GM19328 (cell line): Measurements from ENCODE around the gene GRAMD2A.

Experiments
- ATAC-seq: cut with Tn5 transposase; IDR thresholded peaks from one replicate; pipeline ENCODE4 v1.9.1; 2021; ENCODE audit warnings: mild to moderate bottlenecking, moderate library complexity; ENCODE audit not compliant: unreplicated experiment

The GRAMD2A gene

DNA sequence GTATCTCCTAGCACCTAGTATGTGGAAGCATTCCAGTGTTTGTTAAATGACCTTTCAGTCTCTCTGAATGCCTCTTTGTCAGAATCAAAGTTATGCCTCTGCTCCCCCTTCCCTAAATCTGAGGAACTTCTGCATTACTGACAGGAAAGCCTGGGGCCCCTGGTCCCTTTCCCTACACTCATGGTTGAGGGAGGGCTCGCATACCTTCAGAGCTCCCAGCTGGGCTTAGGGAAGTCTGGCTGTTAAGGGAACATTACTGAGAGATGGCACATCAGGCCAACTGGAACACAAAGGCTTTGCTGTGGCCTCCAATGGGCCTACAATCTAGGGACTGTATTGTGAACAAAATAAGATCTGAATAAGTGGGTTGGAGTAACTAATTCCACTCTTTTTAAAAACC, 23.1 kb upstream of the GRAMD2A start:
- ATAC-seq: no peak

DNA sequence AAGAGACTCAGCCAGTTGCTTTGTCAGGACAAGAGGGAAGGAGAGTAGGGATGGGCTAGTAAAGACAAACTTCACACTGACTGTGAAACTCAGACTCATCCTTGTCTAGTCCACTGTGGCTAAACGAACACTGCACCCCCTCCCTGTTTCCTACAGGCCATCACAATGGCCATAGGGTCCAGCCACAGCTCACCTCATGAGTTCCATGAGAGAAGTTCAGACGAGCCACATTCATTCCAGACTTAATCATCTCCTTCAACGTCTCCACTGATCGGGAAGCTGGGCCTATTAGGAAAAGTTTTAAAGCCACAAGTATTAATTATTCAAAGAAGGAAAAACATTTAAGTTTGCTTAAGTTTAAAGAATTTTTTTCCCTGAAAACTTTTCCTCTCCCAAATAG, 19.6 kb upstream of the GRAMD2A start:
- ATAC-seq: no peak

DNA sequence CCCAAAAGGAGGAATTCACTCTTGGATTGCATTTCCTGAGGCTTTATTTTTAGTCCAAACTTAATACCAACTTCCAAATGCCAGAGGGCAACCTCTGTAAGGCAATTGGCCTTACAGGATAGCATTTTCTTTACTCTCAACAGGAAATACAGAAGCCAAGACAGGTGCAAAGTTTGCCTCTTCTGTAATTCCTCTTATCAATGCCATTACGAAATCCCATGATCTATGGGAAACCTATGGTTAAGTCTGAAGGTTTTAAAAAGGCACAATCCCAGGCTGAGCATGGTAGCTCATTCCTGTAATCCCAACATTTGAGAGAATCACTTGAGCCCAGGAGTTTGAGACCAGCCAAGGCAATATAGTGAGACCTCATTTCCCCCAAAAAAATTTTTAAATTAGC, 18.5 kb upstream of the GRAMD2A start:
- no peak for ATAC-seq

DNA sequence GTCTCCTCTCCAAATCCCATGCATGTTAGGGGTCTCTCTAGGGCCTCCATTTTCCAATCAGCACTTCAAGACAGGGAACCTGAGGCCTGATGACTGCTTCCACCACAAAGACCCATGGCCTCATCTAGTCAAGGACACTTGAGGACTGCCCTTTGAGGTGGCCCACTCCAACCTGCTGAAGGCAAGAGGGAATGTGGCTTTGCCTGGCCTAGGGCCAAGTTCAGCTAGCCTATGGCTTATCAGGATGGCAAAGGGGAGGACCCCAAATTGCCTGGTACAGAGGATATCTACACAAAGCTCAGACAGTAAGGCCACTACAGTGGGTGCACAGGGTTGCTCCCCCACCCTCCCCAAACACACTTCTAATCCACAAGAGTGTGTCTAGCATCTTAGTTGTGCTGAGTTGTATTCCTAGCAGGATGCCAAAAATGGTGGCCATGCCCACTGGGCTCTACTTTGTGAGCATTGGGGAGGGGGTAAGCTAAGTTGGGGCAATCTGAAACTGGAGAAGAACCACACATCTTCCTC, 10.0 kb upstream of the GRAMD2A start:
- no peak for ATAC-seq

DNA sequence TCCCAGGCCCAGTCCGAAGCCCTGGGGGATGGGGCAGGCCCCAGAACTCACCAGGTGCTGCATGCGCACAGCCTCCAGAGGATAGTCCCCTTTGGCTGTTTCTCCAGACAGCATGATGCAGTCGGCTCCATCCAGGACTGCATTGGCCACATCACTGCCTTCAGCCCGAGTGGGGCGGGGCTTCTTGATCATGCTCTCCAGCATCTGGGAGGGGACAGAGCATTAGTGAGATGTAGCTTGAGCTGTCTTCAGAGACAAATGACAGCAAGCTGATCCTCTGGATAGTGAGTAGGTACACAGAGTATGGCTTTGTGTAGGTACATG, 9.1 kb upstream of the GRAMD2A start:
- ATAC-seq: no peak

DNA sequence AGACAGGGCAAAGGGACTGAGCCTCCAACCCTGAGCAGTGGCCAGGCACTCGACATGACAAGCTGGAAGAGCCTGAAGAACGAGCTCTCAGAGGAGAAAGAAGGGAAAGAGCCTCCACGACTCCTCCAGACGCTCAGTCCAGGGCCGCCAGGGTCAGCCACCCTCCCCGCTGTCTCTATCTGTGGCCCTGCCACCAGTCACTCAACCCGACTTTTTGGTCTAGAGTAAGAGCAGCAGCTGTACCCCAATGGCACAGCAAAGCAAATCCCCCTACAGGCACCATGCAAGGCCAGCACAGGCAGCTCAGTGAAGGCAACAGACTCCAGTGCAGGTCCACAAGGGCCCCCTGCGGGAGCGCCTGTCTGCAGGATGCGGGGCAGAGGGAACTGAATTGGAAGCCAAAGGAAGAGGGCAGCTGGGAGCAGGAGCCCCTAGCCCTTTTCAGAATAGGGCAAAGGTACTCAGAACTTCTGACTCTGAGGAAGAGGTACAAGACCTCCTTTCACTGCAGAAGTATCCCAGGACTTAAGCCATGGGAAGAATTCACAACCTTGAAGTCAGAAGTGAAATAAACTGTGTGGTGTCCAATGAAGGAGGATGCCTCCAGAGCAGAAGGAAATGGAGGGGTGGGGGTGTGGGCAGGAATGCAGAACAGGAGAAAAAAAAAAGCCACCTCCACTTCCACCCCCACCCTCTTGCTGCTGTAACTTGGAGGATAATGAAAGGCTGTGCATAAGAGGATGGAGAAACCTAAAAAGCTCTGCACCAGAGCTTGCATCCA, 8.5 kb upstream of the GRAMD2A start:
- no peak for ATAC-seq

GRCh38 chr15:72205273-72205672, 7.7 kb upstream of the GRAMD2A start:
- ATAC-seq: no peak

DNA sequence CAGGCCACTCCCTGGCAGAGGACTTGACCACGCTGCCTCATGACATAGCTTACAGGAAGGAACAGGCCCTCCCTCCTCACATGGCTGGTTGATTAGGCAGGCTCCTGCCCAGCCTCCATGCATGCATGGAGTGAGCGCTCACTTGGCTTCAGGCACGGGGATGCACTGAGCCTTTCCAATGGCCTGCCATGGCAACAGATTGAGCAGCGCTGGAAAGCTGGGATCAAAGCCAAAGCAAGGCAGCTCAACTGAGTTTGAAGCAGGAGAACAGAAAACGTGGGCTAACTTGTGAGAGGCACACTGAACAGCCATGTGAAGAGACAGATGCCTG, 5.9 kb upstream of the GRAMD2A start:
- no peak for ATAC-seq

DNA sequence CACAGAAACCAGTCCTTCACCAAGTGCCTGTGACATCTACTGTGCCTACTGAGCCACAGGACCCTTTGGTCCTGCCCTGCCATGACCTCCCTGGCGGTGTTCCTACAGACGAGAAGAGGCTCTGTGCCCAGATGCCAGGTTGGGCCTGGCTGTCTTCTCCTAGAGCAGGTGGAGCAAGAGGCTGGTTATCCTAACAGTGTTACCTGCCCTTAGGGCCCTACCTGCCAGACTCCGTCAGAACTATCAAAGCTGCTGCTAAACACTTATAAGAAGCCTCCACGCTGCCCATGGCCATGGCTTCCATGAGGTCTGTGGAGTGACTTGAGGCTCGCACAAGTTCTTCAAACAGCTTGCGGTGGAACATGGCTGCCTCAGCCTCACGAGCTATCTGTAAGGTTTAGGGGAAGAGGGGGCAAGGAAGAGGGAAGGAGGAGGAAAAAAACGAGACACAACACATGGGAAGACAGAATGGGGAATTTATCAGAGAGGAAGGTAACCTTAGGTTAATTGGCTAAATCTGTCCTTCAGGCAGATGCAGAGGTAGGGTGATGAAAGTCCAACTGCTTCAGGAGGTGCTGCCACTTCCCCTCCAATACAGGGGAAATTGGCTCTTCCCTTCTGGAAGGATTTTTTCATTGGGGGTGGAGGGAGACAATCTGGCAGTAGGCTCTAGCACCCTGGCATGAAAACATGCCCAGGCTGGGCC, 5.4 kb upstream of the GRAMD2A start:
- ATAC-seq: no peak

DNA sequence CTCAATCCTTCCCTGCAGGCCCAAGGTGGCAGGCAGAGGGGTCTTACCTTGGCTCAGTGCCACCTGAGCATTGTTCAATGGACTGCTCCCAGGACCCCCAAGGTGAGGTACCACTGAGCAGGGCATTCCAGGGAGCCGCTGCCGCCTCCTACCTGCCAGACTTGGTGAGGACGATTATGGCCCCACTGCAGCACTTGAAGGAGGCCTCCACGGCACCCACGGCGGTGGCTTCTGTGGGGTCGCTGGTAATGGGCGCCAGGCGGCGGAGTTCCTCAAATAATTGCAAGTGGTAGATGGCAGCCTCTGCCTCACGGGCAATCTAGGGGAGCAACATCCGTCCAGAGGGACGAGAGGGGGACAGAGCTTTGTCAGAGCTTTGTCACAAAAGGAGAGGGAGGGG, 4.7 kb upstream of the GRAMD2A start:
- no peak for ATAC-seq

GRCh38 chr15:72201391-72201921, 3.9 kb upstream of the GRAMD2A start:
- no peak for ATAC-seq

DNA sequence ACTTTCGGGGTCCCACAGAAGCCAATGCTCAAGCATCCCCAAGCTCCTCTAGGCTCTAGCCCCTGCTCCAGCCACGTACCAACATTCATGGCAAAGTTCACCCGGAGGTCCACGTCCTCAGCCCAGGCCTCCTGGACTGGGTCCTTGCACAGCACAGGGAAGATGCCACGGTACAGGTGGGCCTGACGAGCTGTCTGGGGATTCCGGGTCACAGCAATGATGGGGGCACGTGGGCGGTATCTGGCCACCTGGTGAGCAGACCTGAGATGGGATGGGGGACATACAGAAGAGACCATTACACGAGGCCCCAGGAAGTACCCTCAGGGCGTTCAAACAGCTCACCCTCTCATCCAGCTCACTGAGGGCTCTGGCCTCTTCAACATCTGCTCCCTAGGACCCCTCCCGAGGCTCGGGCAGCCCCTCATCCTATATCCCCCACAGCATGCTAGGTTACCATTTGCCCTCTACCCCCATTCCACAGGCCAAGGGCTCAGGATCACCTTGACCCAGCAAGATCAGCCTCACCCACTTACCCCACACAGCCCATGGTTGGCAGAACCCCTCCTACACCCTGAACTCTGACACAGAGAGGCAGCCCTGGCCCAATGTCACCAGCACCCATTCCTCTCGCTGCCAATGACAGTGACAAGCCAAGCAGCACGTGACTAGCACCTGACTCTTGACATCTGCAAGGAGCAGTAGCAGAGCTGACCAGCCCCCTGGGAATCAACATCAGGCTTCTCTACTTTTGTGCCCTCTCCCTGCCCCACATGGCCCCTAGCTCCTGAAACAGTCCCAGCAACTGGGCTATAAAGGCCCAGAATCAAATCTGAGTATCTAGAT, 3.0 kb upstream of the GRAMD2A start:
- ATAC-seq: no peak

DNA sequence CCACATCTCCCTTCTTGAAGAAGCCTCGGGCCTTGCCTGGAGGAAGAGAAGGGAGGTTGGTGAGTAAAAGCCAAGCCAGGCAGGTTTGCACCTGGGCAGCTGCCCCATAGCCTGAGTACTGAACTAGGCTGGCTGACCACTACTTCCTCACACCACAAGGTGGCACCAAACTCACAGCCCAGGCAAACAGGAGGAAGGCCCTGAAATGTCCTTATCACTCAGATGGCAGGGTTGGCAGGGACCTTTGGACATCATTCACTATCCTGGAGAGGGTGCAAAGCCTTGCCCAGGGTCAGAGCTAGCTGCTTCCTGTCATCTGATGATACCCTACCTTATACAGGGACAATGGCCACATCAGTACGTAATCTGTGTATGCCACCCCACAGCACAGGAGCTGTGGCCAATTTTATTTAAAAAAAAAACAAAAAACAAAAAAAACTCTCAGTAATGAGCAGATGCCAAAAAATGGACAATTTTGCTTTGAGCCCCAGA, 2.2 kb upstream of the GRAMD2A start:
- ATAC-seq: no peak

- ATAC-seq: no peak
Measured at GRCh38 chr15:72199205-72199515, 1.6 kb upstream of the GRAMD2A start.

- ATAC-seq: no peak
Measured at GRCh38 chr15:72198356-72199204, 993 bp upstream of the GRAMD2A start.

DNA sequence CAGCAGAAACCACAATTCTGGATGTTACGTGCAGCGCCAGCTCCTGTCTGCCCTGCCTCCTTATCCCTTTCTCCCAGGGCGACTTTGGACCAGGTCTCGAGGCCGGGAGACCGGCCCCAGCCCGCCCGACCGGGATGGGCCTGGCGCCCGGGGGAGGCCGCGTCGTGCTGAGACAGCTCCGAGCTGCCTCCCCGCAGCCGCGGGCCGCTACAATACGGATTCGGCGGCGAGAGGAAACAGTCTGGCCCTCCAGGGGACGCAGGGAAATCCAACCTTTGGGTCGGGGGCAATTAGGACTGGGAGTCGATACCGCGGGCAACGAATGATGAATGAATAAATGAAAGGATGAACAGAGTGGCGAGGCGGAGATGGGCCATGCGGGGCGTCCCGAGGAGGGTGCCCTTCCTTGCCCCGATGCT, 537 bp downstream of the GRAMD2A start:
- ATAC-seq: no peak

DNA sequence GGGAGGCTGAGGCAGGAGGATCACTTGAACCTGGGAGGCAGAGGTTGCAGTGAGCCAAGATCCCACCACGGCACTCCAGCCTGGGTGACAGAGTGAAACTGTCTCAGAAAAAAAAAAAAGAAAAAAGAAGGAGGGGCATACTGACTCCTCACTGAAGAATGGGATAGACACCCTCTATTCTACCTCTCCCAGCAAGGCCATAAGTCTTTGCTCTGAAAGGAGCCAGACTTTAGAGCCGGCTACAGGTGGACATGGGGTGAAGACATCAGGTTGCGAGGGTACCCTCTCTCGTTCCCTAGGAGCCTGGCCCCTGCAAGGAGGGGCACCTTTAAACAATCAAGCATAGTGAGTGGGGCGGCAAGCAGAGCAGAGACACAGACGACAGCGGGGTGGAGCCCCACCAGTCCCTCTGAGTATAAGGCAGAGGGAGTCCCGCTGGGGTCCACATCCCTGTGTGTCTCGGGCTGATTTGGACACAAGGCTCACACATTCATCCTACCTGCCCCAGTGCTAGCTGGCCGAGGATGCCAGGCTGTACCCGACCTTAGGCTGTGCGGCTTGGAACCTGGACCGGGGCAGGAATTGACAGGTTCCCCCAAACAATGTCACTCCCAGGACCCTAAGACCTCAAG, 1.1 kb downstream of the GRAMD2A start:
- ATAC-seq: no peak

DNA sequence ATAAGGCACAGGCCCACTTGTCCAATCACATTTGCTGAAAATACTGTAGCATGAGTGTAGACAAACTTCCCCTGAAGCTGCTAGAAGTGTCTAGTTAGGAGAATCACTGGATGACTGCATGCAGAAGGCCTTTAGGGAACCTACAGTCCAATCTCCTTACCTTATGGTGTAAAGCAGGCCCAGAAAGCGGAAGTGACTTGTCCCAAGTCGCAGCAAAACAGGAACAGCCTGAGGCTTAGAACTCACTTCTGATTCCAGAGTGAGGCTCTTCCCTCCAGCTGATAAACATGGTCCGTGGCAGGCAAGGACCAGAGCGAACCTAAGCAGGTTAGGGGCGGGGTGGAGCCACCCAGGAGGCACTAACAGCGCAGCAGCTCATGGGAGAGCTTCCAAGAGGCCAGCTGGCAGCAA, 2.5 kb downstream of the GRAMD2A start:
- no peak for ATAC-seq

- ATAC-seq: no peak
Measured at GRCh38 chr15:72193836-72194396, 3.7 kb downstream of the GRAMD2A start.

- ATAC-seq: no peak
Measured at GRCh38 chr15:72192416-72192815, 5.2 kb downstream of the GRAMD2A start.
